Measurements from ENCODE around the gene CARD18. TPM values are rescaled to one million over a fixed set of nuclear protein-coding genes. Genes with fewer than 3 reads are reported as not detected.

CARD18 gene
- polyA plus RNA-seq, 2 of the 4 experiments (the other 2 are of a cell fraction): not detected

DNA sequence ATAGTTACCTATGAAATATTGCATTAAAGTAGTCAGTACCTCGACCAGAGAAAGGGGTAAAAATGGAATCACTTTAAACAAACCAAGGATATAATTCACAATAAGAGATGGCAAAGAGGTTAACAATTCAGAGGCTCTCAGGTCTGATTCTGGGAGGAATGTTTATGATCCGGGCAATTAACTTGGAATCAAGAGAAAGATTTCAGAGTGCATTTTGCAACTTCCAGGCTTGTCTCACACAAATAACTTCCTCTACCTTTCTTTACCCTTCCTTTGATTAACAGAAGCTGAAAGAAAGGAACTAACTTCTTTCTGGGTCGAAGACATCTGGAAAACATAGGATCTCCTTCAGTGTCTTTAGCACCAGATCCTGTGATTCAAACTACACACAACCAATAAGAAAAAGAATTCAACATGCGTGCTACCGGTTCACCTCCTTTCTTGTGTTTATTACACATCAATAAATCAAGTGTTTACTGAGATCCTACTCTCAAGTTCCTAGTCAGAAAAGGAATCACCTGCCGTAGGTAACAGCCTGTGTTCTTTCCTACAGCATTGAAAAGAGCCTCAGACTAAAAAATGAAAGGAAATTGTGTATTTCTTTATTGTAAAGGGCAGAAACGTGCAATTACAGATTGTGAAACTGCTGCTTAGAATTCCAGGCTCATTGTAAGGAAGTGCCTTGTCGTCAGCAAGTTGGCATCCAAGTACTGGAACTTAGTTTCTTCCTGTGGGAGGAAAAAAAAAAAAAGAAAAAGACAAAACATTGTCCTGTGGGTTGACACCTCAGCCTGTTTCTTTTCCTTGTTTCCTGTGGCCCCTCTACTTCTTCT is 29.5 kb downstream of the CARD18 start (continued):
- no peak for TF ChIP-seq EHMT2 (IDR thresholded peaks at IDR 0.05; ENCODE audit: low read depth)

DNA sequence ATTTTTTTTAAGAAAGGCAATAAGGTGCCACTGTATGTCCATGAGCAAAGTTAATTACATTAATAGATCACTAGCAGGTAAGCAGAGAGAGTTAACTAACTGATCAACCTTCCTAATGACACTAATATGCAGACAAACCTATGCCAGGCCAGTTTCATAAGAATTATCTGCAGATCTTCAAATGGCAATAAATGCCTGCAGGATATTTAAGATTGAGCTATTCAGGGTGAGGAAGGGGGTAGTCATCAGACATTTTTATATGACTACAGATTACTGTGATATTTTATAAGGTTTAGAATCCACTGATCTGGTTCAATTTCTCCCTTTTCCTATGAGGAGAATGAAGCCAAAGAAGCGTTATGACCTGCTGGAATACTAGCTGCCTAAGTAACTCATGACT is 30.2 kb downstream of the CARD18 start:
- TF ChIP-seq JUNB (IDR thresholded peaks at IDR 0.05) (no peak), KDM5A (IDR thresholded peaks at IDR 0.05) (no peak), CBX2 (IDR thresholded peaks at IDR 0.05; ENCODE audit: borderline replicate concordance, low read depth) (no peak), HDAC2 (IDR thresholded peaks at IDR 0.05) (no peak), NPAS2 (CRISPR knock-in tag; IDR thresholded peaks at IDR 0.05; ENCODE audit: borderline replicate concordance) (no peak), POLR2A (IDR thresholded peaks at IDR 0.05; ENCODE audit: low read length) (no peak), RCOR1 (IDR thresholded peaks at IDR 0.05; ENCODE audit: low read depth, low read length) (no peak), BCL3 (IDR thresholded peaks at IDR 0.05) (no peak), MAFK (IDR thresholded peaks at IDR 0.05; ENCODE audit: partially characterized antibody) (no peak), SREBF2 (IDR thresholded peaks at IDR 0.05) (no peak), HOXA7 (CRISPR knock-in tag; IDR thresholded peaks at IDR 0.05) (no peak), GATA3 (IDR thresholded peaks at IDR 0.05; ENCODE audit: borderline replicate concordance) (no peak), TP53 (CRISPR knock-in tag; IDR thresholded peaks at IDR 0.05) (no peak), HEYL (CRISPR knock-in tag; IDR thresholded peaks at IDR 0.05) (no peak), EHMT2 (IDR thresholded peaks at IDR 0.05; ENCODE audit: low read depth) (no peak), CHD4 (IDR thresholded peaks at IDR 0.05; ENCODE audit: borderline replicate concordance) (no peak)
- TF ChIP-seq, protein P1, sequence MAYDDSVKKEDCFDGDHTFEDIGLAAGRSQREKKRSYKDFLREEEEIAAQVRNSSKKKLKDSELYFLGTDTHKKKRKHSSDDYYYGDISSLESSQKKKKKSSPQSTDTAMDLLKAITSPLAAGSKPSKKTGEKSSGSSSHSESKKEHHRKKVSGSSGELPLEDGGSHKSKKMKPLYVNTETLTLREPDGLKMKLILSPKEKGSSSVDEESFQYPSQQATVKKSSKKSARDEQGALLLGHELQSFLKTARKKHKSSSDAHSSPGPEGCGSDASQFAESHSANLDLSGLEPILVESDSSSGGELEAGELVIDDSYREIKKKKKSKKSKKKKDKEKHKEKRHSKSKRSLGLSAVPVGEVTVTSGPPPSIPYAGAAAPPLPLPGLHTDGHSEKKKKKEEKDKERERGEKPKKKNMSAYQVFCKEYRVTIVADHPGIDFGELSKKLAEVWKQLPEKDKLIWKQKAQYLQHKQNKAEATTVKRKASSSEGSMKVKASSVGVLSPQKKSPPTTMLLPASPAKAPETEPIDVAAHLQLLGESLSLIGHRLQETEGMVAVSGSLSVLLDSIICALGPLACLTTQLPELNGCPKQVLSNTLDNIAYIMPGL (CRISPR knock-in tag; IDR thresholded peaks at IDR 0.05; ENCODE audit: borderline replicate concordance): no peak
- TF ChIP-seq, protein P2, sequence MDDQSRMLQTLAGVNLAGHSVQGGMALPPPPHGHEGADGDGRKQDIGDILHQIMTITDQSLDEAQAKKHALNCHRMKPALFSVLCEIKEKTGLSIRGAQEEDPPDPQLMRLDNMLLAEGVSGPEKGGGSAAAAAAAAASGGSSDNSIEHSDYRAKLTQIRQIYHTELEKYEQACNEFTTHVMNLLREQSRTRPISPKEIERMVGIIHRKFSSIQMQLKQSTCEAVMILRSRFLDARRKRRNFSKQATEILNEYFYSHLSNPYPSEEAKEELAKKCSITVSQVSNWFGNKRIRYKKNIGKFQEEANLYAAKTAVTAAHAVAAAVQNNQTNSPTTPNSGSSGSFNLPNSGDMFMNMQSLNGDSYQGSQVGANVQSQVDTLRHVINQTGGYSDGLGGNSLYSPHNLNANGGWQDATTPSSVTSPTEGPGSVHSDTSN (IDR thresholded peaks at IDR 0.05): no peak
- no peak overlapping the region for H3K27ac ChIP-seq
- H3K4me3 ChIP-seq: no peak overlapping the region
- ATAC-seq (no peak), FAIRE-seq (no peak), DNase-seq (ENCODE audit: low read depth in 1 of 2, low spot score in 1 of 2) (no peak)
- H3K4me2 ChIP-seq: no peak overlapping the region
- ChIA-PET POLR2A (no interaction called here), CTCF (no interaction called here)
- 72% methylated on average over 1 of the region's 1 CpG for WGBS (ENCODE audit: missing lambda C conversion rate)
- H3K4me1 ChIP-seq: no peaks in the 10 kb centered on the region
- no peaks in the 10 kb centered on the region for H3K9me3 ChIP-seq

DNA sequence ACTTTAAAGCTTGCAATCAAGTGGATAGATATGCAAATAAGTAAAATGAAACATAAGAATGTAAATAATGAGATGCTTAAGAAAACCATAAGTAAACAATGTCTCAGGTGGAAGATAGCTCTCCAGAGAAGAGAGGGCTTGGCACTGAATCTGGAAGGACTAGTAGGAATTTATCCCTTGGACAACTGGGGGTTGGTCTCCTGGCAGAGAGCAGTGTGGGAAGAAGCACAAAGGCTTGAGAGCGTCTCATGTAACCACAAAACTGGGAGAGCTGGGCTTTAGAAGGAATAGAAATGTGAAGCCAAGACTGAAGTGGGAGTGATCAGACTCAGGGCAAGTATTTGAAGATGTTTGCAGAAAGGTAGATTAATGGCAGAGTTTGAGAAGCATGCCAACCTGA is 31.3 kb downstream of the CARD18 start:
- CTCF ChIA-PET: no interaction called here
- Histone ChIP-seq H3K9me3 (no peaks in the 10 kb centered on the region), H3K27ac (no peak overlapping the region), H3K4me3 (no peak overlapping the region), H3K4me1 (no peaks in the 10 kb centered on the region), H3K4me2 (no peak overlapping the region)
- POLR2A ChIA-PET: no interaction called here
- no peak for TF ChIP-seq PHF8 (IDR thresholded peaks at IDR 0.05; ENCODE audit: borderline replicate concordance, low read depth)
- TF ChIP-seq FOXS1 (CRISPR knock-in tag; IDR thresholded peaks at IDR 0.05): no peak
- TF ChIP-seq CBX2 (IDR thresholded peaks at IDR 0.05; ENCODE audit: borderline replicate concordance, low read depth): no peak
- TF ChIP-seq RNF2 (IDR thresholded peaks at IDR 0.05; ENCODE audit: borderline replicate concordance, low read depth): no peak
- no peak for TF ChIP-seq CHD4 (IDR thresholded peaks at IDR 0.05; ENCODE audit: borderline replicate concordance)
- TF ChIP-seq KDM5A (IDR thresholded peaks at IDR 0.05): no peak
- no peak for TF ChIP-seq CEBPB (IDR thresholded peaks at IDR 0.05)
- TF ChIP-seq HOXA7 (CRISPR knock-in tag; IDR thresholded peaks at IDR 0.05): no peak
- TF ChIP-seq, protein P3, sequence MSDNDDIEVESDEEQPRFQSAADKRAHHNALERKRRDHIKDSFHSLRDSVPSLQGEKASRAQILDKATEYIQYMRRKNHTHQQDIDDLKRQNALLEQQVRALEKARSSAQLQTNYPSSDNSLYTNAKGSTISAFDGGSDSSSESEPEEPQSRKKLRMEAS (IDR thresholded peaks at IDR 0.05): no peak
- no peak for TF ChIP-seq MAZ (IDR thresholded peaks at IDR 0.05; ENCODE audit: borderline replicate concordance, low read depth, low read length)
- TF ChIP-seq NR3C1 (IDR thresholded peaks at IDR 0.05): no peak
- TF ChIP-seq HOXB5 (CRISPR knock-in tag; IDR thresholded peaks at IDR 0.05): no peak
- TF ChIP-seq FOSL2 (IDR thresholded peaks at IDR 0.05): no peak
- TF ChIP-seq FOSL2 (CRISPR knock-in tag; IDR thresholded peaks at IDR 0.05): no peak
- TF ChIP-seq NPAS2 (CRISPR knock-in tag; IDR thresholded peaks at IDR 0.05; ENCODE audit: borderline replicate concordance): no peak
- TF ChIP-seq, protein P1 (CRISPR knock-in tag; IDR thresholded peaks at IDR 0.05; ENCODE audit: borderline replicate concordance): no peak
- no peak for ATAC-seq
- no peak for FAIRE-seq
- 55% methylated on average over 1 of the region's 1 CpG for WGBS (ENCODE audit: missing lambda C conversion rate)
- DNase-seq (ENCODE audit: low read depth in 1 of 2, low spot score in 1 of 2): no peak

Measured in A549 (cell line).